Karpas-422 (cell line): ENCODE results near the gene NMRK1. TPM values are rescaled to one million over a fixed set of nuclear protein-coding genes. Genes with fewer than 3 reads are reported as not detected.
A peak's percentile ranks its signal among the peaks of the same experiment; 100 is the strongest.

Source experiments
- DNase-seq: peaks from one replicate; pipeline ENCODE4 v3.0.0-alpha.2; 2015
- H2AFZ ChIP-seq: fragments of 200-600 bp; sonication (generic); 2 replicates; pipeline ENCODE4 v1.6.1; 2014; ENCODE audit warnings: antibody characterized with exemption, low read length, mixed read lengths
- H3K27ac ChIP-seq: fragments of 200-600 bp; sonication (generic); 2 replicates; pipeline ENCODE4 v1.5.1; 2014; ENCODE audit warnings: mild to moderate bottlenecking, low read length, moderate library complexity
- H3K27me3 ChIP-seq: fragments of 200-600 bp; sonication (generic); 2 replicates; pipeline ENCODE4 v1.6.1; 2014; ENCODE audit warnings: low read length, mixed read lengths
- H3K36me3 ChIP-seq: fragments of 200-600 bp; sonication (generic); 2 replicates; pipeline ENCODE4 v1.6.1; 2014; ENCODE audit warnings: low read length, mixed read lengths; ENCODE audit not compliant: insufficient read depth
- H3K4me1 ChIP-seq: fragments of 200-600 bp; sonication (generic); 2 replicates; pipeline ENCODE4 v1.6.1; 2014; ENCODE audit warnings: mild to moderate bottlenecking, low read length, mixed read lengths
- H3K4me2 ChIP-seq: fragments of 200-600 bp; sonication (generic); 2 replicates; pipeline ENCODE4 v1.6.1; 2014; ENCODE audit warnings: low read length, low read depth, mild to moderate bottlenecking; ENCODE audit not compliant: poor library complexity, severe bottlenecking
- H3K4me3 ChIP-seq: fragments of 200-600 bp; sonication (generic); 2 replicates; pipeline ENCODE4 v1.5.1; 2014; ENCODE audit warnings: mild to moderate bottlenecking, antibody characterized with exemption, low read length, mixed read lengths
- H3K79me2 ChIP-seq: fragments of 200-600 bp; sonication (generic); 2 replicates; pipeline ENCODE4 v1.6.1; 2014; ENCODE audit warnings: mild to moderate bottlenecking, low read length, mixed read lengths
- H3K9ac ChIP-seq: fragments of 200-600 bp; sonication (generic); 2 replicates; pipeline ENCODE4 v1.6.0; 2014; ENCODE audit warnings: low read length
- H3K9me2 ChIP-seq: fragments of 200-600 bp; sonication (generic), shearing (Covaris generic); replicated peaks from 2 replicates; pipeline ENCODE4 v1.6.0; 2014; ENCODE audit warnings: mild to moderate bottlenecking, low read length, moderate library complexity; ENCODE audit not compliant: insufficient read depth
- H3K9me3 ChIP-seq: fragments of 300-700, 200-600 bp; sonication (generic); 2 replicates; pipeline ENCODE4 v1.6.1; 2014; ENCODE audit warnings: low read length, mixed read lengths
- H4K20me1 ChIP-seq: fragments of 200-600 bp; sonication (generic); 2 replicates; pipeline ENCODE4 v1.6.1; 2014; ENCODE audit warnings: mild to moderate bottlenecking, antibody characterized with exemption, low read length, low read depth; ENCODE audit not compliant: insufficient read depth
- total RNA-seq: library from RNA; depleted of rRNA; stranded (reverse); fragments of >200 nt; shearing (Covaris generic); gene quantifications from 2 replicates; pipeline ENCODE4 v1.2.3, GENCODE V29; 2014; ENCODE audit warnings: low replicate concordance

NMRK1 gene
- total RNA-seq, 1 experiment from 2014 or later, result 14.3 TPM

DNA sequence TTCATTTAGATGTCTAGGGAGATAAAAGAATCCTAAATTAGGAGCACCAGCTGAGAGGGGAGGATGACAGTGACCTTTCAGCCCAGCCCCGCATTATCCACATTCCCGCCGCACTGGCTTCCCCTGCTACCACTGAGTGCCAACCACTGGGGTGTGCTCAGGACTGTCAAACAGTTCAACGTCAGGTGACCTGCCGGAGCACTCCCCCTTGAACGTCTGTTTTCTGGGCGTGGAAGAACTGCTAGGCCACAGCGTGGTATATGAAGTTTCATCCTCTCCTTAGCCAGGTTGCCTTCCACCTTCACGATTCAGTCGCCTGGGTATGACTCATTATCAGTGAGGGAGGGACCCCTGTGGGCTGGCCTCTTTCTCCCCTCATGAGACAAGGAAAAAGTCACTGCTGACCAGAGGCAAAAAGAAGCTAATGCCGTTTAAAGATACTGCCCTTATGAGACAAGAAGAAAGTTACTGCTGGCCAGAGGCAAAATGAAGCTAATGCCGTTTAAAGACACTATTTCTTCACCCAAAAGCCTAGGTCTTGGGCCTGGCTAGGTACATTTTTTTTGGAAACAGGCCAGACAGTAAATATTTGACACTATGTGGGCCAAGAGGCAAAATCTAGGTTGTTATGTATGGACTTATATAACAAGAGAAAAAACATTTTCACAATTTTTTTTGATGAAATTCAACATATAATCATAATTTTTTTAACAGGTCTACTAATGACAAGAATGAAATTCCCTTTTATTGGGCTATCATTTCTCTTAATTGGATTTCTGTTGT, 4.6 kb downstream of the NMRK1 start:
- Histone ChIP-seq H3K36me3 (no peaks in the 10 kb centered on the region), H4K20me1 (no peaks in the 10 kb centered on the region), H3K9me2 (no peaks in the 10 kb centered on the region), H3K27ac (no peak overlapping the region), H3K27me3 (no peaks in the 10 kb centered on the region), H3K9ac (no peak overlapping the region), H3K4me1 (peaks cover 22% of the 10 kb centered on the region), H3K79me2 (no peaks in the 10 kb centered on the region), H2AFZ (no peak overlapping the region), H3K4me3 (no peak overlapping the region), H3K4me2 (no peak overlapping the region), H3K9me3 (no peaks in the 10 kb centered on the region)
- DNase-seq, result no peak

DNA sequence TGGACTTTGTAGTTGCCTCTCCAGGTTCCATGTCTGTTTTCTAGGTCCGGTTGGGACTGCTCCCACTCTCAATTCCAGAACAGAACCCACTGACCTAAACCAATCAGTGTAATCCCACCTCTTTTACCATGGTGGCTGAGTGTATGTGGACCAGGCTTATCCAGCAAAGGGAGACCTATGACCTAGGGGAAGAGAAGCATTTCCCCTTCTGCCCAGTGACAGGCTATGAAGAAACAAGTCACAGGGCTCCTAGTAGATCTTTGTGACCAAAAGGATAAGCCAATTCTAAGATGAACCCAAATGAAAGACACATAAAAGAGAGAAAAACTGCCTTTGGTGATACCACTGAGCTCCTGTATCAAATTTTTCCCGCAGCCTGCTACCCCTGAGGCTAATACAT, 6.3 kb downstream of the NMRK1 start:
- Histone ChIP-seq H3K9me3 (no peaks in the 10 kb centered on the region), H2AFZ (no peak overlapping the region), H3K27me3 (no peaks in the 10 kb centered on the region), H4K20me1 (no peaks in the 10 kb centered on the region), H3K27ac (no peak overlapping the region), H3K79me2 (no peaks in the 10 kb centered on the region), H3K9me2 (no peaks in the 10 kb centered on the region), H3K36me3 (no peaks in the 10 kb centered on the region), H3K4me3 (no peak overlapping the region), H3K4me1 (peaks cover 12% of the 10 kb centered on the region), H3K9ac (no peak overlapping the region), H3K4me2 (no peak overlapping the region)
- DNase-seq, result no peak

DNA sequence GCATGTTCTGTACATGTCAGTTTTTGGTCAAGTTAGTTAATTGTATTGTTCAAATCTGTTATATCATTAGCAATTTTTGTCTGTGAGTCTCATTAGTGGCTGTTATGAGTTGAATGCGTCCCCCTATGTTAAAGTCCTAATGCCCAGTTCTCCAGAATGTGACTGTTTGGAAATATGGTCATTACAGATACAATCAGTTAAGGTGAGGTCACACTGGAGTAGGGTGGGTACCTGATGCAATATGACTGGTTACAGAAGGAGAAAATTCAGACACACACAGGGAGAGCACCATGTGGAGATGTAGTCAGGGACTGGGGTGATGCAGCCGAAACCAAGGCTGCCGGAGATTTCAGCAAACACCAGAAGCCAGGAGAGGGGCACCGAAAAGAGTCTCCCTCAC, 15.1 kb downstream of the NMRK1 start:
- Histone ChIP-seq H3K27ac (no peak overlapping the region), H4K20me1 (no peaks in the 10 kb centered on the region), H3K27me3 (no peaks in the 10 kb centered on the region), H3K36me3 (no peaks in the 10 kb centered on the region), H3K9ac (no peak overlapping the region), H3K9me2 (no peaks in the 10 kb centered on the region), H2AFZ (no peak overlapping the region), H3K4me3 (no peak overlapping the region), H3K4me1 (no peaks in the 10 kb centered on the region), H3K79me2 (no peaks in the 10 kb centered on the region), H3K9me3 (no peaks in the 10 kb centered on the region), H3K4me2 (no peak overlapping the region)
- DNase-seq, result no peak

DNA sequence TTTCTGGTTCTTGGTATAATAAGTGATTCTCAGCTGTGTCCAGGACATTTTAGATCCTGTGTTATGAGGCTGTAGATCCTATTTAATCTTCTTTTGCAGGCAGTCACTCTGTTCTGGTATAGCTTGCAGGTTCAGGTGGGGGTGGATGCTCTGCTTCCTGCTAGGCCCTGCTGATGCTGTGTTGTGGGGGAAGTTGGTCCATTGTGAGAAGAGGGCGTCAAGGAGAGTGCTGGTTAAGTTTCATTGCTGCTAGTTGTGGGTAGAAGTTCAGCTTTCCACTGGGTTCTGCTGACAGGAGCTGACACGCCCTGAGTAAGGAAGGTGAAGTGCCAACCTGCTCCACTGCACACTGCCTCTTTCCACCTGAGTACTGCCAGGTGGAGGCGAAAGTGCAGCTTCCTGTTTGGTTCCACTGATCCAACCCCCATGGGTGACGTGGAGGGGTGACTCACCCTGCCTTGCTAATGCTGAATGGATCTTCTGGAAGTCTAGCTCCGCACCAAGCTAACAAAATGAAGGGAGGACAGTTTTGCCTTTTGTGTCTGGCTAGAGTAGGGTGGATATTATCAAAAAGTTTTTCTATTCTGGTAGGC, 16.3 kb downstream of the NMRK1 start:
- Histone ChIP-seq H3K4me3 (no peak overlapping the region), H3K36me3 (no peaks in the 10 kb centered on the region), H3K9ac (no peak overlapping the region), H3K4me2 (no peak overlapping the region), H4K20me1 (no peaks in the 10 kb centered on the region), H3K4me1 (no peaks in the 10 kb centered on the region), H3K9me2 (no peaks in the 10 kb centered on the region), H3K27me3 (no peaks in the 10 kb centered on the region), H3K9me3 (no peaks in the 10 kb centered on the region), H3K27ac (no peak overlapping the region), H3K79me2 (no peaks in the 10 kb centered on the region), H2AFZ (no peak overlapping the region)
- DNase-seq, result peak; percentile 46

DNA sequence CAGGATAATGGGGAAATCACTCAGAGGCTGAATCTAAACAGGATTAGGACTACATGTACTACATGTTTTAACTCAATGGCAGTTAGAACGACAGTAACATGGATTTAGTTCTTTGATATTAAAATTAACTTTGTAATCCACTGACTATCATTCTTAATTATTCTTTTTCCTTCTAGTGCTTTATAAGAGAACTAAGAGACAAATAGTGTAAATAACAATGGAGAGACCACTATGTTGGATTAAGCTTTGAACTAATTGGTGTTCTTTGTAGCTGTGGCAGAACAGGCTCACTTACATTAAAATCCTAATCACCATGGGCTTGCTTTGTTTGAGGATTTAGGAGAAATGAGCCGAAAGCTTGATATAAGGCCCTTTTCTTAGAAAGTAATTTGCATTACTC, 18.8 kb downstream of the NMRK1 start:
- no peak for DNase-seq
- no peaks in the 10 kb centered on the region for H3K4me1 ChIP-seq
- H2AFZ ChIP-seq, result no peak overlapping the region
- no peak overlapping the region for H3K9ac ChIP-seq
- no peak overlapping the region for H3K4me2 ChIP-seq
- no peak overlapping the region for H3K27ac ChIP-seq
- H3K79me2 ChIP-seq, result no peaks in the 10 kb centered on the region
- no peaks in the 10 kb centered on the region for H3K9me2 ChIP-seq
- no peaks in the 10 kb centered on the region for H4K20me1 ChIP-seq
- no peaks in the 10 kb centered on the region for H3K27me3 ChIP-seq
- no peaks in the 10 kb centered on the region for H3K36me3 ChIP-seq
- no peak overlapping the region for H3K4me3 ChIP-seq
- no peaks in the 10 kb centered on the region for H3K9me3 ChIP-seq

DNA sequence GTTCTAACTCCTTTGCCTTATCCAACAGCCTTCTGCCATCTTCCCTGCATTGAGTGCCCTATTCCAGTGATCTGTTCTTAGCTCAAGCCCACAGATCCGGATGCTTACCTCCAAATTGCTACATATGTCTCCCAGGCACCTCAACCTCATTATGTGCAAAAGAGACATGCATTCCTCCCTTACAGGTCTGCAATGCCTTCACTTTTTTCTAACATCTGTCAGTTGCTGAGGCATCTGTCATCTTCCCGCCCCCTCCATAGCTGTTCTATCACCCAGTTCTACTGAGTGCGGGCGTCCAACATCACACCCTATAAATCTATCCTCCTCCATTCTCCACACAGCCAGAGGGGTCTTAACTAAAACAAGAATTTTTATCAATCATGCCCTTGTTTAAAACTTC, 20.1 kb downstream of the NMRK1 start:
- H3K79me2 ChIP-seq, result no peaks in the 10 kb centered on the region
- no peak overlapping the region for H2AFZ ChIP-seq
- H3K9ac ChIP-seq, result no peak overlapping the region
- no peaks in the 10 kb centered on the region for H3K27me3 ChIP-seq
- no peak for DNase-seq
- H3K27ac ChIP-seq, result no peak overlapping the region
- H3K4me3 ChIP-seq, result no peak overlapping the region
- no peaks in the 10 kb centered on the region for H3K36me3 ChIP-seq
- H4K20me1 ChIP-seq, result no peaks in the 10 kb centered on the region
- no peaks in the 10 kb centered on the region for H3K9me3 ChIP-seq
- H3K4me1 ChIP-seq, result no peaks in the 10 kb centered on the region
- no peak overlapping the region for H3K4me2 ChIP-seq
- H3K9me2 ChIP-seq, result no peaks in the 10 kb centered on the region

DNA sequence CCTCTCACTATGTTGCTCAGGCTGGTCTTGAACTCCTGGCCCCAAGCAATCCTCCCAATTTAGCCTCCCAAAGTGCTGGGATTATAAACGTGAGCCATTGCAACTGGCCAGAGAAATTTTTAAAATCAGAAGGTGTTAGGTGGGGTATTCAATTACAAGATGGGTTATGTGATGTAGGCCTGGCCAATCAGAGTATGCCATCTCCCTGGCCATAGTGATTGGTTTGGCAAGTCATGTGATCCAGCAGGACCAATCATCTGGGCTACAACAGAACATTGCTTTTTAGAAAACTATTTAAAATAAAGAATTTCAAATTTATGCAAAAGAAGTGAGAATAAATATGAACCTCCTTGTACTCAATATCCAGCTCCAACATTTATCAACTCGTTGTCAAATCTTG, 22.4 kb downstream of the NMRK1 start:
- no peaks in the 10 kb centered on the region for H3K79me2 ChIP-seq
- no peak overlapping the region for H3K9ac ChIP-seq
- no peaks in the 10 kb centered on the region for H4K20me1 ChIP-seq
- H2AFZ ChIP-seq, result no peak overlapping the region
- H3K9me2 ChIP-seq, result no peaks in the 10 kb centered on the region
- no peak for DNase-seq
- H3K9me3 ChIP-seq, result no peaks in the 10 kb centered on the region
- no peaks in the 10 kb centered on the region for H3K4me1 ChIP-seq
- H3K36me3 ChIP-seq, result no peaks in the 10 kb centered on the region
- H3K4me3 ChIP-seq, result no peak overlapping the region
- no peak overlapping the region for H3K27ac ChIP-seq
- no peaks in the 10 kb centered on the region for H3K27me3 ChIP-seq
- H3K4me2 ChIP-seq, result no peak overlapping the region

DNA sequence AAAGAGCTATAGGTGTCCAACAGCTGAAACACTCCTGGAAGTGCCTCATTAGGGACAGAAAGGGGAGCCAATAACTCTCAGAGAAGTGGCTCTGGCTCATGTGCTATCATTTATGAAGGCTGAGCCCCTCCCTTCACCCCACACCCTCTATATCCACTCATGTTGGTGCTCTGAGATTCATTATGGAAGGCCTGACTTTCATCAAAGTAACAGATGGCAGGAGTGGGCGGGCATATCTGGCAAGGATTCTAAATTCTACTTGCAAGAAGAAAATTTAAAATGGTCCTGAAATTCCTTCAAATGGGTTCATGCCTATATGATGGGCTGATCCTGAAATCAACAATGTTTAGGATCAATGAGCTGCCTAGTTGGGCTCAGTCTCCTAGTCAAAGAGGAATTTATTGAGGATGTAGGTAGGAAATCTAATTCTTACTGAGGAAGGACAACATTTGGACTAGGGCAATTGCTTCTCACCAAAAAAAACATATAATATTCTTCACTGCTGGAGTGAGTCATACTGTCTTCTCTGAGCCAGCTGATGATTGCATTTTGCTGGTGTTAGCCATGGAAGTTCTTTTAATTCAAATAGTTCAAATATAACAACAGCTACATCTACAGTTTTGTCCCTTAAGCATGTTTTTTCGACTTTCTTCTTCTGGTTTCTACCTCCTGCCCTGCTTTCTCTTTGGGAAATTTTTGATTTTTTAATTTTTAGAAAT, 23.5 kb downstream of the NMRK1 start:
- H3K79me2 ChIP-seq, result no peaks in the 10 kb centered on the region
- no peaks in the 10 kb centered on the region for H3K27me3 ChIP-seq
- H3K4me2 ChIP-seq, result no peak overlapping the region
- H3K9me3 ChIP-seq, result no peaks in the 10 kb centered on the region
- no peak overlapping the region for H3K27ac ChIP-seq
- no peak for DNase-seq
- H3K4me3 ChIP-seq, result no peak overlapping the region
- no peaks in the 10 kb centered on the region for H3K36me3 ChIP-seq
- no peak overlapping the region for H3K9ac ChIP-seq
- no peaks in the 10 kb centered on the region for H3K9me2 ChIP-seq
- no peaks in the 10 kb centered on the region for H4K20me1 ChIP-seq
- no peaks in the 10 kb centered on the region for H3K4me1 ChIP-seq
- no peak overlapping the region for H2AFZ ChIP-seq
